ENCODE measurements around the gene SOX18. TPM values are rescaled to one million over a fixed set of nuclear protein-coding genes. Genes with fewer than 3 reads are reported as not detected.
A peak's percentile ranks its signal among the peaks of the same experiment; 100 is the strongest.

Gene SOX18
- total and polyA plus RNA-seq, 2 of the 4 experiments (the other 2 are of a cell fraction), result not detected

DNA sequence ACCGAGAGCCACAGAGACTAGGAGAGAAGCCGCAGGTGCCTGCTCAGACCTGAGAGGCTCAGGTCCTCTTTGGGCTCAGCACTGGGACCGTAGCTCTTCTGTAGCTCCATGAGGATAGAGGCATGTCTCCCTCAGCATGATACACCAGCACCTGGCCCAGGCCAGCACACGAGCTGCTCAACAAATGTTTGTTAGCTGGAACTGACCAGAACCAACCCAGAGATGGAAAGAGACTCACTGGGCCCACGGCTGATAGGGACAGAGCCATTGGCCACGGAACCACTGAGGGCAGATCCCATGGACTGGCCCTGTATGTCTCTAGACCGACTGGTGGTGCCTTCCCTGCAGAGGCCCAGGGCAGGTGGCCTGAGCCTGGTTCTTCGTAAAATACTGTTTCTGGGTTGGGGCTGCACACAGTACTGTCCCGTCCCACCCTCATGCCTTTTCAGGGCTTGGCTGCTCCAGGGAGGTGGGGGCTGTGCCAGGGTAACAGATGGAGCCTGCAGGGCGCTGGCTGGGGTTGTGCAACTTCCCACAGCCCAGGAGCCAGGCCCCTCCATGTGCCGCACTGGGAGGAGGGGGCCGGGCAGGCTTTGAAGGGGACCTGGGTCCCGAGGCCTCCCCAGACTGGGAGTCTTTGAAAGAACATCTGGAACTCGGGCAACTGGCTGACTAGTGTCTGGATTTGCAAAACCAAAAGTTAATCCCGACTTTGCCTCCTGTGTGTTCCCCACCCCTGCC lies 8.2 kb downstream of the SOX18 start:
- 70% methylated on average over 6 of the region's 15 CpGs; no CpG with 5 or more reads in 1 of the 2 experiments for WGBS, 2 experiments (ENCODE audit: extremely low coverage in 2 of 2, insufficient read length in 1 of 2)
- no peak overlapping the region for H3K4me2 ChIP-seq (ENCODE audit: low read depth, low read length)
- peaks cover 5% of the 10 kb centered on the region; the same call in 1 of the 2 replicates for H4K20me1 ChIP-seq (ENCODE audit: insufficient read depth, low read length)
- ChIA-PET POLR2A (ENCODE audit: unreplicated experiment) (no interaction called here), CTCF (no interaction called here)
- H2AK5ac ChIP-seq (ENCODE audit: low read depth, low read length), result no peak overlapping the region
- no peak overlapping the region for H4K8ac ChIP-seq (ENCODE audit: low read depth in 2 of 2, low read length in 2 of 2)
- dilution Hi-C loops (cut with HindIII; ENCODE audit: low sequenced_read_pairs, unreplicated experiment) (no loop called here), intact Hi-C loops (cut with micrococcal nuclease) (no loop called here), in situ Hi-C loops (cut with MboI; ENCODE audit: low sequenced_read_pairs) (no loop called here)
- no peak overlapping the region for H3K4me3 ChIP-seq (ENCODE audit: insufficient read depth, low read depth, low read length)
- TF ChIP-seq ELK1 (IDR thresholded peaks at IDR 0.05; ENCODE audit: borderline replicate concordance, low read depth, low read length) (no peak), CEBPB (IDR thresholded peaks at IDR 0.05; ENCODE audit: low read depth, low read length) (peak; percentile 16; the same call in 1 of the 2 replicates)
- no peaks in the 10 kb centered on the region for H3K79me1 ChIP-seq (ENCODE audit: low read depth in 1 of 2, low read length in 2 of 2)
- H3K27ac ChIP-seq (ENCODE audit: insufficient read depth, low read length), result no peak overlapping the region
- no peak overlapping the region for H2BK5ac ChIP-seq (ENCODE audit: low read depth, low read length, poor library complexity, severe bottlenecking)
- no peak overlapping the region for H3K56ac ChIP-seq (ENCODE audit: extremely low read depth, insufficient read depth, low read length)
- H2BK20ac ChIP-seq (ENCODE audit: low read depth, low read length), result no peak overlapping the region
- H4K5ac ChIP-seq (ENCODE audit: low read depth, low read length), result no peak overlapping the region
- H3K9me1 ChIP-seq (ENCODE audit: insufficient read depth, low read length), result no peaks in the 10 kb centered on the region
- H2BK120ac ChIP-seq (ENCODE audit: low read depth, low read length), result no peak overlapping the region
- H2AFZ ChIP-seq (replicated peaks; ENCODE audit: low read length, poor library complexity), result peak overlapping the region; percentile 11
- H4K91ac ChIP-seq (ENCODE audit: insufficient read depth, low read depth, low read length), result no peak overlapping the region
- DNase-seq (no peak), ATAC-seq (ENCODE audit: low read depth) (no peak)
- no peak overlapping the region for H2BK15ac ChIP-seq (ENCODE audit: low read depth, low read length)
- no TSS peak for BruUV-seq (replicated peaks)
- peaks cover 57% of the 10 kb centered on the region for H3K27me3 ChIP-seq (ENCODE audit: control insufficient read depth, insufficient read depth, low read length)
- H3K23ac ChIP-seq (ENCODE audit: low read depth, low read length), result no peak overlapping the region
- H3K9me3 ChIP-seq (ENCODE audit: control insufficient read depth, insufficient read depth, low read length), result no peaks in the 10 kb centered on the region
- peaks cover 5% of the 10 kb centered on the region; the same call in 1 of the 2 replicates for H3K4me1 ChIP-seq (ENCODE audit: control insufficient read depth, insufficient read depth, low read length)
- H3K14ac ChIP-seq (replicated peaks; ENCODE audit: low read depth, low read length), result no peak overlapping the region
- H3K4ac ChIP-seq (ENCODE audit: low read depth, low read length), result no peak overlapping the region
- H3K18ac ChIP-seq (ENCODE audit: low read depth, low read length), result no peak overlapping the region
- peak overlapping the region; percentile 42 for H2AK9ac ChIP-seq (replicated peaks; ENCODE audit: low read depth, low read length, poor library complexity)
- no peaks in the 10 kb centered on the region for H3K36me3 ChIP-seq (ENCODE audit: control insufficient read depth, insufficient read depth, low read length)
- no peak overlapping the region for H3K9ac ChIP-seq (ENCODE audit: low read depth, low read length)
